Breast epithelium (tissue), 3 donors: ENCODE results near the gene CBX8.

Experiments
- POLR2A ChIP-seq: fragments of 450-650 bp; IDR thresholded peaks from one replicate; pipeline ENCODE4 v1.6.1; 2016; ENCODE audit warnings: antibody characterized with exemption, mild to moderate bottlenecking, moderate library complexity
- POLR2AphosphoS5 ChIP-seq, 3 donors: sonication (generic); formaldehyde crosslinking; IDR thresholded peaks; one replicate each; pipeline ENCODE4 v1.6.1; 2017; ENCODE audit warnings: antibody characterized with exemption in 3 of 3
- TF ChIP-seq, protein P1 (sequence below), 3 donors: fragments of 450-650 bp; IDR thresholded peaks; one replicate each; pipeline ENCODE4 v1.5.1; 2016 to 2017; ENCODE audit warnings: antibody characterized with exemption in 3 of 3, mild to moderate bottlenecking in 3 of 3, moderate library complexity in 3 of 3

- TF ChIP-seq, protein P1, sequence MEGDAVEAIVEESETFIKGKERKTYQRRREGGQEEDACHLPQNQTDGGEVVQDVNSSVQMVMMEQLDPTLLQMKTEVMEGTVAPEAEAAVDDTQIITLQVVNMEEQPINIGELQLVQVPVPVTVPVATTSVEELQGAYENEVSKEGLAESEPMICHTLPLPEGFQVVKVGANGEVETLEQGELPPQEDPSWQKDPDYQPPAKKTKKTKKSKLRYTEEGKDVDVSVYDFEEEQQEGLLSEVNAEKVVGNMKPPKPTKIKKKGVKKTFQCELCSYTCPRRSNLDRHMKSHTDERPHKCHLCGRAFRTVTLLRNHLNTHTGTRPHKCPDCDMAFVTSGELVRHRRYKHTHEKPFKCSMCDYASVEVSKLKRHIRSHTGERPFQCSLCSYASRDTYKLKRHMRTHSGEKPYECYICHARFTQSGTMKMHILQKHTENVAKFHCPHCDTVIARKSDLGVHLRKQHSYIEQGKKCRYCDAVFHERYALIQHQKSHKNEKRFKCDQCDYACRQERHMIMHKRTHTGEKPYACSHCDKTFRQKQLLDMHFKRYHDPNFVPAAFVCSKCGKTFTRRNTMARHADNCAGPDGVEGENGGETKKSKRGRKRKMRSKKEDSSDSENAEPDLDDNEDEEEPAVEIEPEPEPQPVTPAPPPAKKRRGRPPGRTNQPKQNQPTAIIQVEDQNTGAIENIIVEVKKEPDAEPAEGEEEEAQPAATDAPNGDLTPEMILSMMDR (IDR thresholded peaks at IDR 0.05) = no peak
- TF ChIP-seq POLR2AphosphoS5 (IDR thresholded peaks at IDR 0.05) (no peak), POLR2A (no peak)
Measured at GRCh38 chr17:79765708-79766107, 31.2 kb downstream of the CBX8 start.
